Gastroesophageal sphincter (tissue), 4 donors: ENCODE measurements around the gene AKT3. TPM values are rescaled to one million over a fixed set of nuclear protein-coding genes. Genes with fewer than 3 reads are reported as not detected.

ENCODE experiments used
- ATAC-seq: fragments of 150-250 bp; one replicate; pipeline ENCODE4 v1.9.1; 2016; ENCODE audit warnings: mild to moderate bottlenecking, moderate library complexity
- H3K27ac ChIP-seq, 4 donors: fragments of 200-600 bp; sonication (generic) in 3 of 4; 1 replicate in 3 of 4; 2 replicates in 1 of 4; pipeline ENCODE4 v1.5.1; 2016 to 2019
- H3K27me3 ChIP-seq: fragments of 200-600 bp; sonication (generic); one replicate; pipeline ENCODE4 v1.5.1; 2019
- H3K36me3 ChIP-seq, 2 donors: fragments of 200-600 bp; sonication (generic); one replicate each; pipeline ENCODE4 v1.5.1; 2019; ENCODE audit warnings: control low read depth in 1 of 2
- H3K4me1 ChIP-seq, 3 donors: fragments of 200-600 bp; sonication (generic); 1 replicate in 2 of 3; 2 replicates in 1 of 3; pipeline ENCODE4 v1.5.1; 2016 to 2019; ENCODE audit warnings: control low read depth in 2 of 3
- H3K4me3 ChIP-seq, 2 donors: fragments of 200-600 bp; sonication (generic); one replicate each; pipeline ENCODE4 v1.5.1; 2019; ENCODE audit warnings: mild to moderate bottlenecking in 1 of 2, moderate library complexity in 1 of 2
- H3K9me3 ChIP-seq, 3 donors: fragments of 200-600 bp; sonication (generic); one replicate each; pipeline ENCODE4 v1.5.1; 2017 to 2019; ENCODE audit warnings: control low read depth in 2 of 3
- CTCF ChIP-seq, 4 experiments: fragments of 200-600 bp in 2 of 4; fragments of 450-650 bp in 2 of 4; sonication (generic) in 1 of 4; IDR thresholded peaks; one replicate each; pipeline ENCODE4 v1.5.1; 2017 to 2019; ENCODE audit warnings: antibody characterized with exemption in 4 of 4, mild to moderate bottlenecking in 2 of 4, moderate library complexity in 2 of 4
- EP300 ChIP-seq: sonication (generic); formaldehyde crosslinking; IDR thresholded peaks from one replicate; pipeline ENCODE4 v1.6.1; 2017; ENCODE audit warnings: antibody characterized with exemption, mild to moderate bottlenecking
- POLR2A ChIP-seq, 2 donors: fragments of 450-650 bp; IDR thresholded peaks; one replicate each; pipeline ENCODE4 v1.6.1; 2017; ENCODE audit warnings: antibody characterized with exemption in 2 of 2, mild to moderate bottlenecking in 2 of 2, moderate library complexity in 1 of 2
- POLR2AphosphoS5 ChIP-seq: sonication (generic); formaldehyde crosslinking; IDR thresholded peaks from one replicate; pipeline ENCODE4 v1.6.1; 2017; ENCODE audit warnings: antibody characterized with exemption
- WGBS, 2 donors: methylation state at CpG; one replicate each; pipeline ENCODE4 v1.1.5; 2018; ENCODE audit warnings: low coverage in 1 of 2; 5-methylcytosine and 5-hydroxymethylcytosine counted together
- total RNA-seq, 4 donors: library from RNA; depleted of rRNA; stranded (reverse); fragments of >200 nt; gene quantifications; one replicate each; pipeline ENCODE4 v1.1.0, GENCODE V29; 2016

The AKT3 gene
- total RNA-seq, 4 donors from 2014 or later = 72.8 to 102 (median 89.3) TPM

- Histone ChIP-seq H3K9me3 (no peaks in the 10 kb centered on the region), H3K27me3 (no peaks in the 10 kb centered on the region), H3K4me3 (no peak overlapping the region), H3K36me3 (peaks cover 5 to 83% of the 10 kb centered on the region in 2 donors), H3K27ac (no peak overlapping the region), H3K4me1 (peaks cover 0 to 3% (median 0%) of the 10 kb centered on the region in 3 donors)
- no peak for ATAC-seq
- 100% methylated on average over 1 of the region's 1 CpG for WGBS, 2 donors
- TF ChIP-seq POLR2A (IDR thresholded peaks at IDR 0.05) (no peak), POLR2AphosphoS5 (no peak), EP300 (no peak), CTCF (IDR thresholded peaks at IDR 0.05) (no peak)
Measured at GRCh38 chr1:243508943-243509342, 341.1 kb downstream of the AKT3 start.

GRCh38 chr1:243508303-243508713 lies 341.7 kb downstream of the AKT3 start:
- H3K27ac ChIP-seq = no peak overlapping the region
- no peaks in the 10 kb centered on the region for H3K4me1 ChIP-seq
- H3K36me3 ChIP-seq = peaks cover 5 to 90% of the 10 kb centered on the region in 2 donors
- no peak overlapping the region for H3K4me3 ChIP-seq
- H3K9me3 ChIP-seq = no peaks in the 10 kb centered on the region
- no peaks in the 10 kb centered on the region for H3K27me3 ChIP-seq
- no peak for ATAC-seq
- 55 to 86% methylated on average over 2 to 4 of the region's 9 CpGs for WGBS, 2 donors
- TF ChIP-seq EP300 (no peak), CTCF (IDR thresholded peaks at IDR 0.05) (no peak), POLR2AphosphoS5 (no peak), POLR2A (IDR thresholded peaks at IDR 0.05) (no peak)

GRCh38 chr1:243507672-243508302 lies 342.3 kb downstream of the AKT3 start:
- Histone ChIP-seq H3K27ac (no peak overlapping the region), H3K4me3 (no peak overlapping the region), H3K4me1 (no peaks in the 10 kb centered on the region), H3K36me3 (peaks cover 5 to 95% of the 10 kb centered on the region in 2 donors), H3K9me3 (no peaks in the 10 kb centered on the region), H3K27me3 (no peaks in the 10 kb centered on the region)
- 74 to 91% methylated on average over 8 of the region's 8 CpGs for WGBS, 2 donors
- no peak for ATAC-seq
- TF ChIP-seq CTCF (IDR thresholded peaks at IDR 0.05) (no peak), POLR2A (IDR thresholded peaks at IDR 0.05) (no peak), EP300 (no peak), POLR2AphosphoS5 (no peak)

DNA sequence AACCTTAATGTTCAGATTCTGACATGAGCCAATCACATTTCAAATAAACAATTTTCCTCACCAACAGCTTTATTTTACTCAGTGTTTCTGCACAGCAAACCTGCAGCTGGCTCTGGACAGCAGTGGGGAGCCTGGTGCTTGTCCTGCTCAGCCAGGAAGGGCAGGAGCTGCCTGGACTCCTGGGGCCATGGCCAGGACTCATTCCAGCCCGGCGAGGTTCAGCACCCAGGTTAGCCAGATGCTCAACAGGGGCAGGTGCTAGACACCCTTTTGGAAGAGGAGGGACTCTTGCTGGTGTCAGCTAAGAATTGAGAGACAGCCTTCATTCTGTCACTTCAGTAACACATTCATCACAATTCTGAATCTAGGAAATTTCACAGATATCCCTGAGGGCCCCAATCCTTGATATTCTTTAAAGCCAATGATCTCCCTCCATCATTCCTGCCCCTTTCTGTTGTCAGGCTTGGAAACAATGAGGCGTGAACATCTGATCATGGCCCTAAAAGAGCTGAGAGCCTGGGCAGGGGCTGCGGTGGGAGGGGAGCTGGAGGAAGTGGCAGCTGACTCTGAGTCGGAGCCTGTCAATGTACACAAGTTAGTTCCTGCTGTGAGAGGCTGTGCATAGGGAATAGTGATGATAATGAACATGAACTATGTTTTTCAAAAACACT lies 342.9 kb downstream of the AKT3 start:
- ATAC-seq = no peak

More for the DNA sequence above, 342.9 kb downstream of the AKT3 start:
- TF ChIP-seq POLR2A (IDR thresholded peaks at IDR 0.05) (no peak), EP300 (no peak), CTCF (IDR thresholded peaks at IDR 0.05) (no peak), POLR2AphosphoS5 (no peak)
- no peak overlapping the region for H3K4me3 ChIP-seq
- peaks cover 4 to 95% of the 10 kb centered on the region in 2 donors for H3K36me3 ChIP-seq
- H3K27ac ChIP-seq = no peak overlapping the region
- no peaks in the 10 kb centered on the region for H3K4me1 ChIP-seq
- 91% methylated on average over 2 of the region's 5 CpGs; no CpG with 5 or more reads in 1 of the 2 donors for WGBS, 2 donors
- no peaks in the 10 kb centered on the region for H3K27me3 ChIP-seq
- no peaks in the 10 kb centered on the region for H3K9me3 ChIP-seq
